Left lung (tissue), 10 donors: Measurements from ENCODE around the gene QRICH2. TPM values are rescaled to one million over a fixed set of nuclear protein-coding genes. Genes with fewer than 3 reads are reported as not detected.
A peak's percentile ranks its signal among the peaks of the same experiment; 100 is the strongest.
"Not testable (repeated sequence)": the region's sequence is repeated elsewhere in the genome, so short reads cannot be mapped to it uniquely, and the experiment has no call there.

Experiments used
- ATAC-seq: fragments of 200-7000 bp; cut with Tn5 transposase; one replicate; pipeline ENCODE4 v1.9.1; 2020; ENCODE audit warnings: moderate library complexity
- DNase-seq, 4 donors: peaks; one replicate each; pipeline ENCODE4 v3.0.0-alpha.2; 2013 to 2020
- H3K27ac ChIP-seq, 2 donors: fragments of 200-600 bp; sonication (generic) in 1 of 2; one replicate each; pipeline versions ENCODE4 v1.5.0 to v1.8.0; 2020 to 2021
- H3K27me3 ChIP-seq, 2 donors: fragments of 200-600 bp; sonication (generic) in 1 of 2; one replicate each; pipeline versions ENCODE4 v1.5.0 to v1.8.0; 2020 to 2021
- H3K36me3 ChIP-seq, 2 donors: fragments of 200-600 bp; sonication (generic) in 1 of 2; one replicate each; pipeline versions ENCODE4 v1.5.0 to v1.8.0; 2020 to 2021
- H3K4me1 ChIP-seq, 2 donors: fragments of 200-600 bp; one replicate each; pipeline ENCODE4 v1.8.0; 2021
- H3K4me3 ChIP-seq, 2 donors: fragments of 200-600 bp; sonication (generic) in 1 of 2; one replicate each; pipeline versions ENCODE4 v1.5.0 to v1.8.0; 2020 to 2021; ENCODE audit warnings: mild to moderate bottlenecking in 1 of 2
- H3K9me3 ChIP-seq, 2 donors: fragments of 200-600 bp; sonication (generic) in 1 of 2; one replicate each; pipeline versions ENCODE4 v1.5.0 to v1.8.0; 2020 to 2021
- CTCF ChIP-seq, 2 donors: fragments of 200-600 bp; sonication (generic) in 1 of 2; IDR thresholded peaks; one replicate each; pipeline versions ENCODE4 v1.5.0 to v1.8.0; 2021; ENCODE audit warnings: antibody characterized with exemption in 2 of 2
- intact Hi-C, 2 donors: fragments of 100-400 bp; cut with DNase I; formaldehyde crosslinking; loops; one replicate each; pipeline versions ENCODE4 v1.11.2 to v1.14.2; 2022
- polyA plus RNA-seq, 6 donors: library from polyadenylated mRNA; unstranded; fragments of 120-200 nt; gene quantifications; one replicate each; pipeline ENCODE4 v1.2.1, GENCODE V29; 2013; ENCODE audit not compliant: insufficient read length in 6 of 6
- total RNA-seq, 2 donors: library from RNA; stranded (reverse); fragmentation: NEBNext Ultra II Directional; extraction: Animal tissue kit (Norgen Biotek cat#: 25700); gene quantifications; one replicate each; pipeline ENCODE4 v1.2.1, GENCODE V29; 2021
- donor health status: DM: no; HTN: yes; CAD: no.
- donor health status: DM: no; HTN: no; CAD: no.

The QRICH2 gene
- total and polyA plus RNA-seq, 8 donors, result 2.8 to 10.6 (median 7.5) TPM

GRCh38 chr17:76309461-76309860 lies 1.4 kb upstream of the QRICH2 start:
- H3K27ac ChIP-seq, result no peak overlapping the region
- no peak for ATAC-seq

DNA sequence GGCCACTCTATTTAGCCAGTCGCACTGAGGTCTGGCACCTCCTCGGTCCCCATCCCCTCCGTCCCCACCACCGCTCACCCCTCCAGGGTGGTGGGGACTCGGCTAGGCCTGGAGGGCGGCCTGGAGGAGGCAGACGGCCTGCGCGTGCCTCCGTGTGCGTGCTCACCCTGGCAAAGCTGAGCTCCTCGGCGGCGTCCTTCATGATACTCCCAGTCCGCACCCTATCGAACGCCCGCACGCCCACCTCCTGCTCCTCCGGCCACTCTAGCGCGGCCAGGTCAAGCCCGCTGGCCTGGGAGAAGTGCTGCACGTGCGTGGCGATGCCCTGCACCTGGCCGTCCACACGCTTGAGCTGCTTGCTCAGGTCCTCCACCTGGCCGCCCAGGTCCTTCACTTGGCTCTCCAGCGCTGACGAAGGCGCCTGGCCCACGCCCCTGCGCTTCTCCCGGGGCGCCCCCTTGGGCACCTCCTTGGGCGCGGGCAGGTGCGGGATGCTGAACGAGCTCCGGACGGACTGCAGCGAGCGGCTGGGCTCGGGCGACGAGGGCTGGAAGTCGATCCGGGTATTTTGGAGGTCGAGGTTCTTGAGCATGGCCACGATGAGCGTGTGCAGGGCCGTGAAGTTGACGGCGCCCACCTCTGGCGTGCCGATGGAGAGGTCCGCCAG lies 644 bp downstream of the QRICH2 start:
- H3K9me3 ChIP-seq, result no peaks in the 10 kb centered on the region
- TF ChIP-seq CTCF (IDR thresholded peaks at IDR 0.05), result no peak
- ATAC-seq (no peak), DNase-seq (peak in 1 of 4 donors; percentile 79)
- H3K36me3 ChIP-seq, result peaks cover 0 to 40% of the 10 kb centered on the region in 2 donors
- no peak overlapping the region for H3K4me3 ChIP-seq
- H3K4me1 ChIP-seq, result no peaks in the 10 kb centered on the region
- intact Hi-C loops, result no loop called here
- H3K27ac ChIP-seq, result no peak overlapping the region
- no peaks in the 10 kb centered on the region for H3K27me3 ChIP-seq

More at GRCh38 chr17:76309461-76309860, 1.4 kb upstream of the QRICH2 start:
- Histone ChIP-seq H3K27me3 (no peaks in the 10 kb centered on the region), H3K36me3 (peaks cover 0 to 55% of the 10 kb centered on the region in 2 donors), H3K4me3 (no peak overlapping the region), H3K4me1 (no peaks in the 10 kb centered on the region), H3K9me3 (no peaks in the 10 kb centered on the region)
- TF ChIP-seq CTCF (IDR thresholded peaks at IDR 0.05), result no peak
- peak in 1 of 4 donors; percentile 0 for DNase-seq
- intact Hi-C loops, result no loop called here

DNA sequence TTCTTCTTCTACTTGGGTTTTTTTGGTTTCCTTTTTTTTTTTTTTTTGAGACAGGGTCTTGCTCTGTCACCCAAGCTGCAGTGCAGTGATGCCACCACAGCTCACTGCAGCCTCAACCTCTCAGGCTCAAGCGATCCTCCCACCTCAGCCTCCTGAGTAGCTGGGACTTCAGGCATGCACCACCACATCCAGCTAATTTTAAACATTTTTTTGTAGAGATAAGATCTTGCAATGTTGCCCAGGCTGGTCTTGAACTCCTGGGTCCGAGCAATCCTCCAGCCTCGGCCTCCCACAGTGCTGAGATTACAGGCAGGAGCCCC lies 3.0 kb downstream of the QRICH2 start:
- H3K4me1 ChIP-seq, ATAC-seq, H3K4me3 ChIP-seq, H3K27me3 ChIP-seq, H3K27ac ChIP-seq, H3K9me3 ChIP-seq: not testable (repeated sequence)
- peak in 1 of 4 donors; percentile 23 for DNase-seq
- H3K36me3 ChIP-seq, result peaks cover 0 to 17% of the 10 kb centered on the region in 2 donors
- intact Hi-C loops, result loop anchor here in 1 of 2 donors (2.0 kb wide), 1 partner anchor 92 kb away; no protein-coding TSS in a partner anchor

- H3K27ac ChIP-seq, result no peak overlapping the region
- no peaks in the 10 kb centered on the region for H3K4me1 ChIP-seq
- ATAC-seq, result no peak
- H3K36me3 ChIP-seq, result peaks cover 0 to 17% of the 10 kb centered on the region in 2 donors
- H3K27me3 ChIP-seq, result no peaks in the 10 kb centered on the region
- intact Hi-C loops, result loop anchor here in 1 of 2 donors (2.0 kb wide), 1 partner anchor 92 kb away; no protein-coding TSS in a partner anchor
- no peaks in the 10 kb centered on the region for H3K9me3 ChIP-seq
- no peak for TF ChIP-seq CTCF (IDR thresholded peaks at IDR 0.05)
- peak in 1 of 4 donors; percentile 55 for DNase-seq
- no peak overlapping the region for H3K4me3 ChIP-seq
Measured at GRCh38 chr17:76304226-76305134, 3.6 kb downstream of the QRICH2 start.

DNA sequence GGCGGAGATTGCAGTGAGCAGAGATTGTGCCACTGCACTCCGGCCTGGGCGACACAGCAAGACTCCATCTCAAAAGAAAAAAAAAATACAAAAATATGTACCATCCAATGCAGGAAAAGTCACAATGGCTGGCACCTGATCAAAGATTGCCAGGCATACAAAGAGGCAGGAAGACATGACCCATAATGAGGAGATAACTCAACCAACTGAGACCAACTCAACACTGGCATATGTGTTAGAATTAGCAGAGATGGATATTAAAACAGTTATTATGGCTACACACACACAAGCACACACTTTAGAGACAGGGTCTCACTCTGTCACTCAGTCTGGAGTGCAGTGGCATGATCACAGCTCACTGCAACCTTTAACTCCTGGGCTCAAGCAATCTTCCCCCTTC lies 10.6 kb downstream of the QRICH2 start:
- peaks cover 0 to 9% of the 10 kb centered on the region in 2 donors for H3K36me3 ChIP-seq
- no peak for DNase-seq
- H3K4me1 ChIP-seq, result no peaks in the 10 kb centered on the region
- no peaks in the 10 kb centered on the region for H3K27me3 ChIP-seq
- TF ChIP-seq CTCF (IDR thresholded peaks at IDR 0.05), result no peak
- H3K27ac ChIP-seq, result no peak overlapping the region
- ATAC-seq, result no peak
- intact Hi-C loops, result no loop called here
- no peaks in the 10 kb centered on the region for H3K9me3 ChIP-seq
- no peak overlapping the region for H3K4me3 ChIP-seq
